Vagina (tissue), 2 donors: ENCODE data around the gene GPHA2. TPM values are rescaled to one million over a fixed set of nuclear protein-coding genes. Genes with fewer than 3 reads are reported as not detected.
A peak's percentile ranks its signal among the peaks of the same experiment; 100 is the strongest.

Source experiments
- DNase-seq, 2 donors: peaks; one replicate each; pipeline ENCODE4 v3.0.0-alpha.2; 2017; ENCODE audit errors: extremely low spot score in 2 of 2
- H3K27ac ChIP-seq: fragments of 200-600 bp; sonication (generic); one replicate; pipeline ENCODE4 v1.5.1; 2019
- H3K27me3 ChIP-seq: fragments of 200-600 bp; sonication (generic); one replicate; pipeline ENCODE4 v1.5.1; 2019
- H3K36me3 ChIP-seq, 2 donors: fragments of 200-600 bp; sonication (generic); one replicate each; pipeline ENCODE4 v1.5.1; 2017 to 2019
- H3K4me1 ChIP-seq: fragments of 200-600 bp; sonication (generic); one replicate; pipeline ENCODE4 v1.5.1; 2019
- H3K4me3 ChIP-seq, 2 donors: fragments of 200-600 bp; sonication (generic); 1 replicate in 1 of 2; 2 replicates in 1 of 2; pipeline ENCODE4 v1.5.1; 2016 to 2019
- H3K9me3 ChIP-seq: fragments of 200-600 bp; sonication (generic); one replicate; pipeline ENCODE4 v1.5.1; 2019
- CTCF ChIP-seq, 3 experiments: fragments of 450-650 bp in 2 of 3; fragments of 200-600 bp in 1 of 3; sonication (generic) in 1 of 3; IDR thresholded peaks; one replicate each; pipeline ENCODE4 v1.5.1; 2017 to 2019; ENCODE audit warnings: antibody characterized with exemption in 3 of 3, mild to moderate bottlenecking in 2 of 3, moderate library complexity in 2 of 3
- POLR2A ChIP-seq, 2 donors: fragments of 450-650 bp; IDR thresholded peaks; one replicate each; pipeline ENCODE4 v1.6.1; 2017; ENCODE audit warnings: antibody characterized with exemption in 2 of 2, mild to moderate bottlenecking in 2 of 2, moderate library complexity in 2 of 2
- POLR2AphosphoS5 ChIP-seq, 2 donors: sonication (generic); formaldehyde crosslinking; IDR thresholded peaks; one replicate each; pipeline ENCODE4 v1.9.0; 2017; ENCODE audit warnings: antibody characterized with exemption in 2 of 2, mild to moderate bottlenecking in 2 of 2, low read depth in 1 of 2; ENCODE audit not compliant: insufficient read depth in 1 of 2
- intact Hi-C: fragments of 100-400 bp; cut with DNase I; formaldehyde crosslinking; loops from one replicate; pipeline ENCODE4 v1.15.1; 2023
- total RNA-seq: library from RNA; depleted of rRNA; stranded (reverse); fragments of >200 nt; gene quantifications from one replicate; pipeline ENCODE4 v1.2.3, GENCODE V29; 2016

Gene GPHA2
- total RNA-seq, 1 donor from 2014 or later, result not detected

- Histone ChIP-seq H3K27me3 (no peaks in the 10 kb centered on the region), H3K27ac (no peak overlapping the region), H3K4me1 (peaks cover 10% of the 10 kb centered on the region), H3K9me3 (no peaks in the 10 kb centered on the region), H3K4me3 (no peak overlapping the region), H3K36me3 (no peaks in the 10 kb centered on the region)
- no peak for DNase-seq
- intact Hi-C loops, result no loop called here
- TF ChIP-seq POLR2A (IDR thresholded peaks at IDR 0.05) (no peak), CTCF (IDR thresholded peaks at IDR 0.05) (no peak), POLR2AphosphoS5 (IDR thresholded peaks at IDR 0.05; ENCODE audit: insufficient read depth in 1 of 2, low read depth in 1 of 2) (no peak)
Measured at GRCh38 chr11:64890522-64890939, 45.2 kb downstream of the GPHA2 start.

GRCh38 chr11:64888729-64889511 lies 46.8 kb downstream of the GPHA2 start:
- no peak for DNase-seq
- intact Hi-C loops, result loop anchor here (2.0 kb wide), 1 partner anchor 44 kb away; the partner anchor contains the start of gene CDC42BPG
- no peaks in the 10 kb centered on the region for H3K27me3 ChIP-seq
- no peaks in the 10 kb centered on the region for H3K9me3 ChIP-seq
- H3K4me1 ChIP-seq, result peaks cover 10% of the 10 kb centered on the region
- H3K36me3 ChIP-seq, result no peaks in the 10 kb centered on the region
- TF ChIP-seq CTCF (IDR thresholded peaks at IDR 0.05) (no peak), POLR2A (IDR thresholded peaks at IDR 0.05) (no peak), POLR2AphosphoS5 (IDR thresholded peaks at IDR 0.05; ENCODE audit: insufficient read depth in 1 of 2, low read depth in 1 of 2) (no peak)
- H3K4me3 ChIP-seq, result no peak overlapping the region
- H3K27ac ChIP-seq, result no peak overlapping the region

DNA sequence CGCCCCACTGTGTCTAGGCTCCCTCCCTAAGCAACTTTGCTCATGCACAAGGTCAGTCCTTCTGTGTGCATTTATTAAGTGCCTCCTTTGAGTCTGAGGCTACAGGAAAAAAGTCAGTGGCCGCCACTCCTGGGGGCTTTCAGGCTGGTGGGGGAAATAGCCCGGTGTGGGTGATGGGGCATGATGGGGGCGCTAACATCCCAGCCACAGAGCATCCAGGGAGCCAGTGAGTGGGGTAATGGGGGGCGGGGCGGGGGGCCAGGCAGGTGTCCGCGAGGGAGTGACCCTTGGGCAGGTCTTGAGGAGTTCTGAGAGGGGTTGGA lies 47.3 kb downstream of the GPHA2 start:
- Histone ChIP-seq H3K27ac (no peak overlapping the region), H3K4me1 (peaks cover 10% of the 10 kb centered on the region)
- no peak for TF ChIP-seq POLR2AphosphoS5 (IDR thresholded peaks at IDR 0.05; ENCODE audit: insufficient read depth in 1 of 2, low read depth in 1 of 2)
- no peak for TF ChIP-seq CTCF (IDR thresholded peaks at IDR 0.05)
- no peak for TF ChIP-seq POLR2A (IDR thresholded peaks at IDR 0.05)

GRCh38 chr11:64887757-64888405 lies 47.8 kb downstream of the GPHA2 start:
- DNase-seq, result no peak
- Histone ChIP-seq H3K27me3 (no peaks in the 10 kb centered on the region), H3K27ac (peak overlapping the region; percentile 22), H3K4me3 (peak overlapping the region; percentile 15 to 35), H3K36me3 (no peaks in the 10 kb centered on the region), H3K9me3 (no peaks in the 10 kb centered on the region), H3K4me1 (peaks cover 10% of the 10 kb centered on the region)
- TF ChIP-seq POLR2AphosphoS5 (IDR thresholded peaks at IDR 0.05; ENCODE audit: insufficient read depth in 1 of 2, low read depth in 1 of 2), result peak; percentile 37 to 45
- TF ChIP-seq CTCF (IDR thresholded peaks at IDR 0.05), result peak; percentile 89 to 99 (median 90)
- no peak for TF ChIP-seq POLR2A (IDR thresholded peaks at IDR 0.05)
- intact Hi-C loops, result loop anchor here (2.0 kb wide), 1 partner anchor 43 kb away; the partner anchor contains the start of gene CDC42BPG

More for the DNA sequence above, 47.3 kb downstream of the GPHA2 start:
- Histone ChIP-seq H3K4me3 (peak overlapping the region; percentile 15 to 35), H3K27me3 (no peaks in the 10 kb centered on the region), H3K36me3 (no peaks in the 10 kb centered on the region), H3K9me3 (no peaks in the 10 kb centered on the region)
- no peak for DNase-seq
- intact Hi-C loops, result loop anchor here (2.0 kb wide), 1 partner anchor 44 kb away; the partner anchor contains the start of gene CDC42BPG
